ENCODE data around the gene CLASRP. TPM values are rescaled to one million over a fixed set of nuclear protein-coding genes. Genes with fewer than 3 reads are reported as not detected.

Gene CLASRP
- polyA plus RNA-seq, 1 donor (not counting 4 experiments of a cell fraction or from before 2014, with no cell fraction given) = 21.4 TPM

GRCh38 chr19:45074744-45075300 lies 36.0 kb downstream of the CLASRP start:
- FAIRE-seq = no peak
- H3K9me1 ChIP-seq (ENCODE audit: control insufficient read depth, extremely low read depth, insufficient read depth, low read length) = peaks cover 2% of the 10 kb centered on the region
- peak overlapping the region; percentile 20 for H3K27ac ChIP-seq (ENCODE audit: control insufficient read depth, insufficient read depth, low read length)
- peaks cover 4% of the 10 kb centered on the region for H4K20me1 ChIP-seq (ENCODE audit: control insufficient read depth, extremely low read depth, insufficient read depth, low read length)
- peak overlapping the region; percentile 85 for H3K4me2 ChIP-seq (ENCODE audit: control insufficient read depth, extremely low read depth, insufficient read depth, low read depth, low read length)
- peaks cover 3 to 14% of the 10 kb centered on the region in 2 experiments for H3K36me3 ChIP-seq (ENCODE audit: control insufficient read depth in 2 of 2, extremely low read depth in 1 of 2, insufficient read depth in 2 of 2, low read length in 2 of 2)
- no peaks in the 10 kb centered on the region for H3K27me3 ChIP-seq (ENCODE audit: control insufficient read depth, extremely low read depth, insufficient read depth, low read length)
- H3K9ac ChIP-seq (ENCODE audit: control insufficient read depth, extremely low read depth, insufficient read depth, low read length) = peak overlapping the region; percentile 37
- H3K4me1 ChIP-seq (ENCODE audit: control insufficient read depth, extremely low read depth, insufficient read depth, low read length) = peaks cover 17% of the 10 kb centered on the region
- H3K79me2 ChIP-seq (ENCODE audit: control insufficient read depth, insufficient read depth, low read length) = peaks cover 10% of the 10 kb centered on the region
- TF ChIP-seq, protein P1, sequence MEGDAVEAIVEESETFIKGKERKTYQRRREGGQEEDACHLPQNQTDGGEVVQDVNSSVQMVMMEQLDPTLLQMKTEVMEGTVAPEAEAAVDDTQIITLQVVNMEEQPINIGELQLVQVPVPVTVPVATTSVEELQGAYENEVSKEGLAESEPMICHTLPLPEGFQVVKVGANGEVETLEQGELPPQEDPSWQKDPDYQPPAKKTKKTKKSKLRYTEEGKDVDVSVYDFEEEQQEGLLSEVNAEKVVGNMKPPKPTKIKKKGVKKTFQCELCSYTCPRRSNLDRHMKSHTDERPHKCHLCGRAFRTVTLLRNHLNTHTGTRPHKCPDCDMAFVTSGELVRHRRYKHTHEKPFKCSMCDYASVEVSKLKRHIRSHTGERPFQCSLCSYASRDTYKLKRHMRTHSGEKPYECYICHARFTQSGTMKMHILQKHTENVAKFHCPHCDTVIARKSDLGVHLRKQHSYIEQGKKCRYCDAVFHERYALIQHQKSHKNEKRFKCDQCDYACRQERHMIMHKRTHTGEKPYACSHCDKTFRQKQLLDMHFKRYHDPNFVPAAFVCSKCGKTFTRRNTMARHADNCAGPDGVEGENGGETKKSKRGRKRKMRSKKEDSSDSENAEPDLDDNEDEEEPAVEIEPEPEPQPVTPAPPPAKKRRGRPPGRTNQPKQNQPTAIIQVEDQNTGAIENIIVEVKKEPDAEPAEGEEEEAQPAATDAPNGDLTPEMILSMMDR (optimal IDR thresholded peaks at IDR 0.05 in 1 of 3, IDR thresholded peaks at IDR 0.05 in 1 of 3, conservative IDR thresholded peaks at IDR 0.05 in 1 of 3; ENCODE audit: extremely low read depth in 1 of 3, insufficient read depth in 2 of 3, low read length in 3 of 3) = no peak
- no peak for TF ChIP-seq EZH2 (IDR thresholded peaks at IDR 0.05; ENCODE audit: low read length)
- DNase-seq (ENCODE audit: low read depth, low spot score) = no peak
- H3K9me3 ChIP-seq (ENCODE audit: control insufficient read depth, low read depth, low read length) = no peaks in the 10 kb centered on the region
- H2AFZ ChIP-seq (ENCODE audit: control insufficient read depth, low read length) = no peak overlapping the region
- H3K4me3 ChIP-seq (ENCODE audit: control insufficient read depth in 2 of 3, extremely low read depth in 1 of 3, insufficient read depth in 2 of 3, low read depth in 1 of 3, low read length in 3 of 3) = peak overlapping the region; percentile 45 to 67 (median 64)
- dilution Hi-C loops (cut with MboI; ENCODE audit: extremely low pct_ligation_motif_present, low sequenced_read_pairs) = no loop called here

DNA sequence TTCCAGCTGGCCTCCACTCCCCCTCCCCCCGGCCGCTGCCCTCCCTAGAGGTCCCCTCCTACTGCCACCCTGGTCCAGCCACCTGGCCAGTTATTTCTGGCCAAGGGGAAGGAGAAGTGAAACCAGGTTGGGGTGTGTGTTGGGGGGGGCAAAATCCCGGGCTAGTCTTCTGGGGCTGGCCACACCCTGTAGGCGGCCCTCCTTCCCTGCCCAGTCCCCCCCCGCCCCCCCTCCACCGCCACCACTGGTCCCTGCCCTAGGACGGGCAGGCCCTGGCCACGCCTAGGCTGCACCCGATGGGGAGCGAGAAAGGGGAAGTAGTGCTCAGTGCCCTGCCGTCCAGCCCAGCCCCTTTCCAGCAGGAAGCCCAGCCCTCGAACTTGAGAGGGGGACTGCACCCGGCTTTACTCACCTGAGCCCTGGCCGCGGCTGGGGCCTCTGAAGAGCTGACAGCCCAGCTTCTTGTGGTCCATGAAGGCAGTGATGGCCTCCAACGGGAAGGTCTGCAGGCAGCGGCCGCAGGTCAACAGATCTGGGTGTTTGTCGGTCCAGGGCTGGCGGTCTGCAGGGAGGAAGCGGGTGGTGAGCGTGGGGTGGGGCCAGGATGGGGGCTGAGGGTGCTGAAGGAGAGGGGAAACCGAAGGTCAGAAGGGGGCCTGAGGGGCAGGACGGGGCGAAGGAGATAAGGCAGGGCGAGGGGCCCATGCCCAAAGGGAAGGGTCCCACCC lies 36.6 kb downstream of the CLASRP start:
- Histone ChIP-seq H3K36me3 (ENCODE audit: control insufficient read depth in 2 of 2, extremely low read depth in 1 of 2, insufficient read depth in 2 of 2, low read length in 2 of 2) (peaks cover 3 to 10% of the 10 kb centered on the region in 2 experiments), H2AFZ (ENCODE audit: control insufficient read depth, low read length) (peak overlapping the region; percentile 65), H3K27me3 (ENCODE audit: control insufficient read depth, extremely low read depth, insufficient read depth, low read length) (no peaks in the 10 kb centered on the region), H4K20me1 (ENCODE audit: control insufficient read depth, extremely low read depth, insufficient read depth, low read length) (peaks cover 4% of the 10 kb centered on the region), H3K27ac (ENCODE audit: control insufficient read depth, insufficient read depth, low read length) (peak overlapping the region; percentile 50), H3K9me3 (ENCODE audit: control insufficient read depth, low read depth, low read length) (no peaks in the 10 kb centered on the region), H3K4me2 (ENCODE audit: control insufficient read depth, extremely low read depth, insufficient read depth, low read depth, low read length) (peak overlapping the region; percentile 85), H3K4me1 (ENCODE audit: control insufficient read depth, extremely low read depth, insufficient read depth, low read length) (peaks cover 22% of the 10 kb centered on the region), H3K9ac (ENCODE audit: control insufficient read depth, extremely low read depth, insufficient read depth, low read length) (peak overlapping the region; percentile 80), H3K9me1 (ENCODE audit: control insufficient read depth, extremely low read depth, insufficient read depth, low read length) (peaks cover 2% of the 10 kb centered on the region), H3K4me3 (ENCODE audit: control insufficient read depth in 2 of 3, extremely low read depth in 1 of 3, insufficient read depth in 2 of 3, low read depth in 1 of 3, low read length in 3 of 3) (peak overlapping the region; percentile 67 to 89 (median 76)), H3K79me2 (ENCODE audit: control insufficient read depth, insufficient read depth, low read length) (peaks cover 16% of the 10 kb centered on the region)
- DNase-seq (ENCODE audit: low read depth, low spot score) (peak; percentile 55), FAIRE-seq (no peak)
- no peak for TF ChIP-seq EZH2 (IDR thresholded peaks at IDR 0.05; ENCODE audit: low read length)
- TF ChIP-seq, protein P1 (optimal IDR thresholded peaks at IDR 0.05 in 1 of 3, IDR thresholded peaks at IDR 0.05 in 1 of 3, conservative IDR thresholded peaks at IDR 0.05 in 1 of 3; ENCODE audit: extremely low read depth in 1 of 3, insufficient read depth in 2 of 3, low read length in 3 of 3) = no peak
- dilution Hi-C loops (cut with MboI; ENCODE audit: extremely low pct_ligation_motif_present, low sequenced_read_pairs) = no loop called here
